ENCODE measurements around the gene CLSTN3. TPM values are rescaled to one million over a fixed set of nuclear protein-coding genes. Genes with fewer than 3 reads are reported as not detected.

CLSTN3 gene
- total and polyA plus RNA-seq, 2 of the 8 experiments (the other 6 are each of a cell fraction or from before 2014, with no cell fraction given) = 20.4 to 26.3 TPM

DNA sequence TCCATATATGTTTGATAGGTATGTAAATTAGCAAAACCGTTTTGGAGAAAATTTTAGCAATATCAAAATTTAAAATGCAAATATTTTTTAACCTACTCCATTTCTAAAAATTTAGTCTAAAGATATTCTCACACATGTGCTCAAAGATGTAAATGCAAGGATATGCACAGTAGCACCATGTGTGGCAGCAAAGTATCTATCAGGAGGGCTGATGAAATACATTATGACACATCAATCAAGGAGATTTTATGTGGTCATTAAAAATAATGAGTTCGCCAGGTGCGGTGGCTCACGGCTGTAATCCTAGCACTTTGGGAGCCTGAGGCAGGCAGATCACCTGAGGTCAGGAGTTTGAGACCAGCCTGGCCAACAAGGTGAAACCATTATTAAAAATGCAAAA, 29.9 kb upstream of the CLSTN3 start (continued):
- no peak for TF ChIP-seq SIN3A (conservative IDR thresholded peaks at IDR 0.05 in 1 of 2, IDR thresholded peaks at IDR 0.05 in 1 of 2; ENCODE audit: low read depth in 1 of 2, low read length in 2 of 2)
- TF ChIP-seq RAD21 (IDR thresholded peaks at IDR 0.05 in 1 of 2, conservative IDR thresholded peaks at IDR 0.05 in 1 of 2; ENCODE audit: low read depth in 2 of 2, low read length in 2 of 2) = no peak
